Left ventricle myocardium superior (tissue), 1 donor: ENCODE data around the gene RING1. TPM values are rescaled to one million over a fixed set of nuclear protein-coding genes. Genes with fewer than 3 reads are reported as not detected.

ENCODE experiments used
- ATAC-seq: fragments of 200-7000 bp; cut with Tn5 transposase; one replicate; pipeline ENCODE4 v1.9.1; 2020; ENCODE audit warnings: mild to moderate bottlenecking, moderate library complexity
- DNase-seq: peaks from one replicate; pipeline ENCODE4 v3.0.0-alpha.2; 2020
- intact Hi-C: fragments of 100-400 bp; cut with micrococcal nuclease; formaldehyde crosslinking; loops from one replicate; pipeline ENCODE4 v1.11.0; 2022
- total RNA-seq: library from RNA; stranded (reverse); fragmentation: NEBNext Ultra II Directional; extraction: Animal tissue kit (Norgen Biotek cat#: 25700); gene quantifications from one replicate; pipeline ENCODE4 v1.2.1, GENCODE V29; 2021
- donor health status: DM: no; HTN: yes; CAD: no; lungs with severe emphysema.

Gene RING1
- total RNA-seq, 1 donor from 2014 or later, result 30.1 TPM

DNA sequence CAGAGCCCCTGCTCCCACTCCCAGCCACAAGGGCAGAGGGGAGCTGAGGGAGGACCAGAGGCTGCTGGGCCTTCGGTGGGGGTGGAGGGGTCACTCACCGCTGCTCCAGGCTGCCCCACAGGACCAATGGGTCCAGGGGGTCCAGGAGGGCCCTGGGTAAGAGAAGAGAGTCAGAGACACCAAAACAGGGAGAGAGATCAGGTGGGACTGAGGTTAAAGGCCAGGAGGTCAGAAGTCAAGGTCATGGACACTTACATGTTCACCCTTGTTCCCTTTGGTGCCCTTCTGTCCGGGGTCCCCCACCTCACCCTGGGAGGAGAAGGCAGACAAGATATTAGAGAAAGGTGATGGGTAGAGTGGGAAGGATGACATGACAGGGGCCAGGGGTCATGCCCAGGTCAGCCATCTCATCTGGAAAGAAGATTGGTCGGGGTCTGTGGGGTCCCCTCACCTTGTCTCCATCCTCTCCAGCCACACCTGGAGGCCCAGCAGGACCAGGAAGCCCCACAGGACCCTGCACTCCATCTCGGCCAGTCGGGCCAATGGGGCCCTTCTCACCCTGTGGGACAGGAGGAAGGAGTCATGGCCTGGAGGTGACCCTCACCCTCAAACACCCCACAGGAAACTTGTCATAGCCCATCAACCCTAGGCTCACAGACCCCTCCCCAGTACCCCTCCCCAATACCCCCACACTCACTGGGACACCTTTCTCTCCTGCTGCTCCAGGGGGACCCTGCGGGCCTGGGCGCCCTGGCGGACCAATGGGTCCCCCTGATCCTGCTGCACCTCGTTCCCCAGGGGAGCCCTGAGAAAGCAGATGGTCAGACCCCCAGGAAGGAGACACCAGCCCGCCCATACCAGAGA is 37.1 kb upstream of the RING1 start:
- ATAC-seq (no peak), DNase-seq (no peak)
- intact Hi-C loops, result no loop called here

DNA sequence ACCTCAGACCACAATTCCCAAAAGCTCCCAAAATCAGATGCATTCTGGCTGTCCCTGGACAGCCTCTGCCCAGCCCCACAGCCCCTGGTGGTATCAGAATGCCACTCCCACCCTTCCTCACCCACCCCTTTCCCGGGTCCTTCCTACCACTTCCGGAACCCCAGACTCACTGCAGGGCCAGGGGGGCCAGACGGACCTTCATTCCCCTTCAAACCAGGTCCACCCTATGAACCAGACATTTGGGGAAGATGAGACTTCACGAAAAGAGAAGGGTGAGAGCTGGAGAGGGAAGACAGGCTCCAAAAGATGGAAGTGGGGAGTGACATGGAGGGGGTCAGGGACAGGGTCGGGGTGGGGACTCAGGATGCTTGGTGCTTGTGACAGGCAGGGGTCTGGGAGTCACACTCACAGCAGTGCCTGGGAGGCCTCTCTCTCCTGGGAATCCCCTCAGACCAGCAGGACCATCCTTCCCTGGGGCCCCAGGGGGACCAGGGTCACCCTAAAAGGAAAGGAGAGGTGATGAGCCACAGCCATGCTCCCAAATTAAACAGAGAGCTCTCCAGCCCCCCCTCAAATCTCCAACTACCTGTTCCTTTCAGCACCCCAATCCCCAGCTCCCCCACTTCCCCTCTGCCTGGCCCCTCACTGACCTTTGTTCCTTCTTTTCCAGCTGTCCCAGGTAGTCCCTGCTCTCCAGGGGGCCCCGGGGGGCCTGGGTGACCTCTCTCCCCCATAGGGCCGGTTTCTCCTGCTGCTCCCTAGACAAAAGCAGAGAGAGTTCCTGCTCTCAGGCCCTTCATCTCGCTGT is 36.2 kb upstream of the RING1 start:
- no peak for ATAC-seq
- no peak for DNase-seq
- intact Hi-C loops, result no loop called here

DNA sequence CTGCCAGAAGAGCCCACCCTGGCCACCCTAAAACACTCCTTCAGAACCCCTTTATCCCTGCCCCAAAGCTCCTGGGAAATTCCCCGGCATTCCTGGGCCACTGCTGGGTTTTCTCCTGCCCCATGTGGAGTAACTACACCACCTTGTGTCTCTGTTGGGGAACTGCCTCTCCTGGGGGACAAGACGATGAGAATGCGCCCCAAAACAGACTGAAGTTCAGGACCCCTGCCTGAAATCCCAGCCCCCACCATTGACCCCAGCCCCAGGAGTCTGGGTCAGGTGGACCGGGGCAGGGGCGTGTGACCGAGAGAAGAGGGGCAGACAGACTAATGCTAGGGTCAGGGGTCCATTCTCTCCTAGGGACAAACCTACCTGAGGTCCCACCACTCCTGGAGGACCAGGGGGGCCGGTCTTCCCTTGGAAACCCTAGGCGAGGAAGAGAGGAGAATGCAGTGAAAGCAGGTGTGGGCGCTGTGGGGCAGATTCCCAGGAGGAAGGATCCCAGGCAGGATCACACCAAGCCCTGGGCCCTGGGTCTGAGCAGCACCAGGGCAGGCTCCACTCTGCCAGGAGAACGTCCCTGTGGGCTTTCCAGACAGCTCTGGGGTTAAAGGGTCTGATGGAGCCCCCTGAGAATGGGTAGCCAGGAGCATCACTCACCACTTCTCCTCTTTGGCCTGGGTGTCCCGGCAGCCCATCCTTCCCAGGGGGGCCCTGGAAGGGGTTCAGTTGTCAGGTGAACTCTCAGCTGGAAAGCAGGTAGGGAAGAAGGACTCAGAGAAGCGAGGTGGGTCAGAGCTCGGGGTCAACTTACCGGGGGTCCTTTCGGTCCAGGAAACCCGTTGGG is 35.4 kb upstream of the RING1 start:
- DNase-seq (no peak), ATAC-seq (peak; percentile 38)
- intact Hi-C loops, result no loop called here

DNA sequence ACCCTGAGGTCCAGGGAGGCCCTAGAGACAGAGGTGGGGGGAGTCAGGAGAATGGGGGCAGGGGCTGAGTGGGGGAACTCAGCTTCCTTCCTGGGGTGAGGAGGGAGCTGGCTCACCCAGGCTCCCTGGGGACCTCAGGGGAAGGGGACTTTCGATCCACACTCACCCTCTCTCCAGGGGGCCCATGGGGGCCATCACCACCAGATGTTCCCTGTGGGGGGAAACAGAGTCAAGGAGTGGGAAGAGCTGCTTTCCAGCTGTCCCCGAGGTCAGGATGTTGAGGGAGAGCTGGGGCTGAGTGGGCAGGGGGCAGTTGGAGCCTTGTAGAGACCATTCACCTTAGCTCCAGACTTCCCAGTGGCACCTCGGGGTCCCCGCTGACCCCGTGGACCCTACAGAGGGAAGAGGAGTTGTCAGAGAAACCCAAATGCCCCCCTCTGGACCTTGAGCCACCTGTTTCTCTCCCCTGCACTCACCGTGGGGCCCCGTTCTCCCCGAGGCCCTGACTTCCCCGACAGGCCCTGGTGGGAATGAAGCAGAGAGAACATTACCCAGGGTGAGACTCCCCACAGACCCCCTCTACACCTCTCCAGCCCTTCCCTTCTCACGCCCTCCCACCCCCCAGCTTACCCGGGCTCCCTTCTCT is 34.6 kb upstream of the RING1 start:
- ATAC-seq (no peak), DNase-seq (no peak)
- intact Hi-C loops, result no loop called here

DNA sequence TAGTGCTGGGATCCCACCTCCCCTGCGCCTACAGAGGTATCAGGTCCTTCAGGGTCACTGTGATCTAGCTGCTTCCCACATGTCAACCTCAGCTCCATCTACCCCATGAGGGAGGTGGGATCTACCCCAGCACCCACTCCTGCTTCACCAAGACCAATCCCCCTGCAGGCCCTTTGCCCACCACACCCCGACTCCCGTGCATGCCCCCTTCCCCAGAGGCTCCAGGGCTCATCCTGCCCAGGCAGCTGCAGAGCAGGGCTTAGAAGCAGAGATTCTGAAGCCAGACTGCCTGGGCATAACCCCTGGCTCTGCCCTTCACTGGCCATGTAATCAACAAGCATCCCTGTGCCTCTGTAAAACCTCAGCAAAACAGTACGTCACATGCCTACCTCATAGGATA is 33.5 kb upstream of the RING1 start:
- intact Hi-C loops, result no loop called here
- ATAC-seq (no peak), DNase-seq (no peak)

DNA sequence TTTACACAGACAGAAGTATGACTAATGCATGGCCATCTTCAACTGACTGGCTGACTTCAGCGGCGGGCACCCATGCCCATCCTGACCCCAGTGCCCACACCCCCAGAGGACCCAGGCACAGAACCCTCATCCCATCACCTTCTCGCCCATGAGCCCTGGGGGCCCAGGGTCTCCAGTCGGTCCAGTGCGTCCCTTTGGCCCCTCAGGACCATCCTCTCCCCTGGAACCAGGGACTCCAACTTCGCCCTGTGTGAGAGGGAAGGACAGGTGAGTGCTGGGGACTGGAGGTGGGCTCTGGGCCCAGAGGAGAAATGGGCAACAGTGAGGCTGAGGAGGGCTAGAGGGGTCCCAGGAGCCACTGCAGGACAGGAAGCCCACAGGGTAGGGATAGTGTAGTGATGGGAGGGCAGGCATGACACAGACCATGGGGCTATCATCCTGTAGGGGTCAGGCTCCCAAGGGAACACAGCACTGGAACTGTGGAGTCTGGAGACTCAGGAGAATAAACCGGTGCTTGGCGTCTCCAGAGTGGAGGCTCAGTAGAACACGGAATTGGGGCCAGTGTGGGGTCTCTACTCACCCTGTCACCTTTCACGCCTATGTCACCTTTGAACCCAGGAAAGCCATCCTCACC is 32.7 kb upstream of the RING1 start:
- intact Hi-C loops, result no loop called here

DNA sequence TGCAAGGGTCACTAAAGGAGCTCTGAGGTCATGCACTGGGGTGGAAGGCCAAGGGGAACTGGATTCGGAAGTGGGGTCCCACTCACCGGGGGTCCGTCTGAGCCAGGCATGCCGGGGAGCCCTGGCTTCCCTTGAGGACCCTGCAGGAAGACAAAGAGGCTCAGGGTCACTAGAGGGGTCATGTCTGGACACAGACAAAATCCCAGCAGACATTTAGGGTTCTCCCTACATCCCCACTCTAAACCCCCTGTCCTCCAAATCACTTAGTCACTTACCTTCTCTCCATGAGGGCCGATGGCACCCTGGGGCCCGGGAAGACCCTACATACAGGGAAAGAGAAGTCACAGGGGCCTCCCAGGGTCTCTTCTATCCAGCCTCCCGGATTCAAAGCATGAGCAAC is 31.4 kb upstream of the RING1 start:
- DNase-seq, result no peak
- intact Hi-C loops, result no loop called here
- no peak for ATAC-seq

More for the DNA sequence above, 32.7 kb upstream of the RING1 start:
- ATAC-seq (no peak), DNase-seq (no peak)

DNA sequence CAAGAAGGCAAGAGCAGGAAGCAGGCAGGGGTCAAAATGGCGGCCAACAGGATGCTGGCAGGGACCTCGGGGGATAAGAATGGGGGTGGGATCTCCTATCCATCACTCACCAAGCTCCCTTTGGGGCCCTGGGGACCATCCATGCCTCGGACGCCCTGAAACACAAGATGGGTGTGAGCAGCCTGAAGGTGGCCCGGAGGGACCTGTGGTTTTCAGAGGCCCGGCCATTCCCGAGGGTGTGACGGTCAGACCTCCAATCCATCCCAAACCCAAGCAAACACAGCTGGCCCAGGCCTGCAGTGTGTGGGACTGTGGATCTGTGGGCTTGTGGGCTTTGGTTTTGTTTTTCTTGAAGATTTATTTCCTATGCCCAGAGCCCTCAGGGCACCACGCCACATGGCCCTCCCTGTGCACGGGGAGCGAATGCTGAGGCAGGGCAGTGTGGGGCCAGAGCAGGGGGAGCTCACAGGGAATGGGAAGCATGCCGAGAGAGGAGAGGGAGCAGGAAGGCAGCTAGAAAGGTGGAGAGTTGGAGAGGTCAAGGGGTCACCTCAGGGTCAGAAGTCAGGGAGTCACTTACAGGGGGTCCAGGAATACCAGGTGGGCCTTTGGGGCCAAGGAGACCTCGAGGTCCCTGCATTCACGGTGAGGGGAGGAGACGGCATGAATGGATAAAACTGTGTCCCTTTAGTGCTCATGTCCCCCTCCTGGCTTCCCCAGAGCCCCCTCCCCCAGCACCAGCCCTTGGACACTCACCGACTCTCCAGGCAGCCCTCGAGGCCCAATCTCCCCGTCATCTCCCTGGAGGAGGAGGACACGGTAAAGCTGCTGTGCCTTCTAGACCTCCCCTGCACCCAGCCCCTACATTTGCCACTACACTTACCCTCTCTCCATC is 30.5 kb upstream of the RING1 start:
- intact Hi-C loops, result no loop called here
- DNase-seq (no peak), ATAC-seq (no peak)

DNA sequence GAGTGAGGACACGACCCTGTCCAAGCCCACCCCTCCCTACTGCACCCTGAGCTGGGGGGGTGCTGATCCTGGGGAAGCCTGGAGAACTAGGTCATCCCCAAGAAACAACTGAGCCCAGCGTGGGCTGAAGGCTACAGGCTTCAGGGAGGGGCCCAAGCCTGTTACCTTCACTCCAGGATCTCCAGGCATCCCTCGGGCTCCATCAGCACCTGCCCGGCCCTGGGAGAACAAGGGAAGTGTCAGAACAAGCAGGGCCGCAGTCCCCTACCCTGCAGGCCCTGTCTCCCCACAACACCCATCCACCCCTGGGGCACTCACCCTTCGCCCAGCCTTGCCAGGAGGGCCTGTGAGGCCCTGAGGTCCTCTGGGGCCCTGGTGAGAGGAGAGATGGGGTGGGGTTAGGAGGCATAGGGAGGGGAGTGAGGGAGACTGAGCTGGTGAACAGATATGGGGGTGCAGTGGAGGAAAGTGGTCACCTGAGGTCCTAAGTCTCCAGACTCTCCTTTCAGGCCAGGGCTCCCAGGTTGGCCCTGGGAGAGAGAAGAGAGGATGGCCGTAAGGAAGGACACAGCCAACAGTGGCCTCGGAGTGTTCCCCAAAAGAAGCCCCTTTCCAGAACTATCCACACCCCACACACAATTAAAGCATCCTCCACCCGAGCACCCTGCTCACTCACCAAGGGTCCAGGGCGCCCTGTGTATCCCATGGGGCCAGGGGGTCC is 29.4 kb upstream of the RING1 start:
- DNase-seq (no peak), ATAC-seq (no peak)
- intact Hi-C loops, result no loop called here

DNA sequence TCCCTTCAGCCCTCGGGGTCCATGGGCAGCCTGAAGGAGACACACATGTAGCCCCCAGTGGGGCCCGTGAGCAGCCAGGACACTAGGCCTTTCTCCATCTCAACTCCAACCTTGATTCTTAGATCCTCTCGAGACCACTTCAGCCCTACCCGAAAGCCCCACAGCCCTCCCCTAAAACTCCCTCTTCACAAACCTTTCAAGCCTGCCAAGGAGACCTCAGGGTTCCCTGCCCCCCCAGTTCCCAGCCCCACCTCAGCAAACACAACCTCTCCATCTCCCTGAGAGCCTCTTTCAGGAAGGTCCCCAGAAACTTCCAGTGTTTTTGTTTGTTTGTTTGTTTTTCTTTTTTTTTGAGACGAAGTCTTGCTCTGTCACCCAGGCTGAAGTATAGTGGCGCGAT is 27.2 kb upstream of the RING1 start:
- intact Hi-C loops, result no loop called here
- ATAC-seq (no peak), DNase-seq (no peak)

DNA sequence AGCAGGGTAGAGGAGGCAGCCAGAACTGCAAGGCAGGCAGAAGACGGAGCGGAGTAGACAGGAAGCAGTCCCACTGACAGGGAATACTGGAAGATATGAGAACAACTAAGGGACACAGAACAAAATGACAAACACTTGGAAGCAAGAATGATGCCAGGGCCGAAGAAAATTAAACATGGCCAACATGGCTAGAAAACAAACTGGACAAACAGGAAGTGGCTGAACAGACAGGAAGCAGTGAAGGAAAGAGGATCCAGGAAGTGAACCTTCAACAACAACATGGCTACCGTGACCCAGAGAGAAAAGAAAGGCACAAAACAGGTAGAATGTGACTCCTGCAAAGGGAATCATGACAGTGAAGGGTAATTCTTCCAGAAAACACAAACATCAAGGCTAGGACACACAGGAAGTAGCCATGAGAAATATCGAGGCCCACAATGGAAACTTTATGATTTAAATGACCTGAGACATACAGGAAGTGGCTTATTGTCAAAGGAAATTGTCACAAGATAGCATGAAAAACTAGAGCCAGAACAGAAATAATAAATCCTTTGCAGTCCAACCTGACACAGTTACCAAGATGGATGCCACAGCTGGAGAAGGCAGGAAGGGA is 25.1 kb upstream of the RING1 start:
- DNase-seq, result no peak
- no peak for ATAC-seq
- intact Hi-C loops, result no loop called here

DNA sequence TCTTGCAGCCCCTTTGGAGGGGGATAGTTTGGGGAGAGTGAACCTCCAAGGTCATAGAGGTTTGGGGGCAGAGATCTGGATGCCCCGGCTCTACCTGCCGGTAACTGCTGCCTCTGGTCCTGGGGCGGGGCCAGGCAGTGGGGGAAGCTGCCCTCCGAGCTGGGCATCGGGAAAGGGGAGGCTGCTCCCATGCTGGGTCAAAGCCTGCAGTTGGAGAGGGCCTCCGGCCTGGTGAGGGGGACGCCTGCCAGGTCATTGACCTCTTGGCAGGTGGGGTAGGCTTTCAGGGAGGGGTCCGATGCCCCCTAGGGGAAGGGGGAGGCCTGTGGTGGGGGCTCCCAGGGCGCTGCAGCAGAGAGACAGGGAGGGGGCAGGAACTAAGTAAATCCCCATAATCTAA is 23.1 kb upstream of the RING1 start:
- intact Hi-C loops, result no loop called here
- no peak for ATAC-seq
- DNase-seq, result no peak

DNA sequence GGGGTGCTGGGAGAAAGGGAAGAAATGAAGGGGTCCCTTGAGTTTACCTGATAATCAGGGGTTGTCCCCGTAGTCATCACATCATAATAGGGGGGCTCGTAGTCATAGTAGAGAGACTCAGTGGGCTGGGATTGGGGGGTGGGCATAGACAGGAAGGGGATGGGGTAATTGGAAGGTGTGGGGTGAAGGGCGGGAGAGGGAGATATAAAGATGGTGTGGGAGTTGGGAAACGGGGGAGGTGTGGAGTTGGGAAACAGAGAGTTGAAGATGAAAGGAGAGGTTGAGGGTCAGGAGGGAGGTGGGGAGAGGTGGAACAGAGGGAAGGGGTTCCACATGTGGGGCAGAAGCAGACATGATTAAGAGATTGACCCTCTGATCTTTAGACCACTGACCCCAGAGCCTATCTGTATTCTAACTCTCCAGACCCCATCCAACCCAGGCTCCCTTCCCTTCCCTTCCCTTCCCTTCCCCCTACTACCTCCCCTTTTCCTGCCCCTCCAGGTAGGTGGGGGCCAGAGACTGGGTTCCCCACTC is 22.6 kb upstream of the RING1 start:
- no peak for ATAC-seq
- intact Hi-C loops, result no loop called here
- DNase-seq, result no peak

DNA sequence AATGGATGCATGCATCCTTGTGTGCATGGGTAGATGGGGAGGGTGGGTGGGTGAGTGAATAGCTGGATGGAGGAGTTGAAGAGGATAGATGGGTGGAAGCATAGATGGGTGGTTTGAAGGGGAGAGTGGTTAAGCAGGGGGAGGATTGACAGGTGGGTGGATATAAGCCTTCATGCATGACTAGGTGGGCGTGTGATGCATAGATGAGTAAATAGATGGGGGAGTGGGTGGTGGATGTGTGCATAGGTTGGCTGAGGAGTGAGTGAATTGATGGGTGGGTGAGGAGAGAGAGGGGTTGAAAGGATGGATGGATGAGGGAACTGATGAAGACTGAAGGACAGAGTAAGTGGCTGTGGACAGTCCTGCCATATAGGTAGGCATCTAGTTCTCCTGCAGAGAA is 20.5 kb upstream of the RING1 start:
- intact Hi-C loops, result no loop called here
- DNase-seq, result no peak
- ATAC-seq, result no peak

DNA sequence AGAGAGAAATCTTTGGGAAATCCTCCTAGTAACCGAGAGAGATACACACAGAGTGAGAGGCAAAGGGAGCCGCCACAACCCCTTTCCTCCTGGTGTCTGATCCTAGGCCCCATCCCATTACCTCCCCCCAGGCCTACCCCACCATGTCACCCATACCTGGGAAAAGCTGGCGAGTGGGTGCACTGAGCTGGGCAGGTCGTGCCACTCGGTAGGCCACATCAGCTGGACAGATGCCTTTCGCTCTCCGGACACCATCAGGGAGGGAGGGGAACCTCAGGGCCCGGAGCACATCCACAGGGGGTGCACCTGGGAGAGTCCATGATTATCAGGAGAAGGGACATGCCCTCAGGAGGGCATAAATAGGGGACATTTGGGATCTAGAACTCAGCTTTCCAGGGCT is 19.1 kb upstream of the RING1 start:
- no peak for DNase-seq
- intact Hi-C loops, result no loop called here

DNA sequence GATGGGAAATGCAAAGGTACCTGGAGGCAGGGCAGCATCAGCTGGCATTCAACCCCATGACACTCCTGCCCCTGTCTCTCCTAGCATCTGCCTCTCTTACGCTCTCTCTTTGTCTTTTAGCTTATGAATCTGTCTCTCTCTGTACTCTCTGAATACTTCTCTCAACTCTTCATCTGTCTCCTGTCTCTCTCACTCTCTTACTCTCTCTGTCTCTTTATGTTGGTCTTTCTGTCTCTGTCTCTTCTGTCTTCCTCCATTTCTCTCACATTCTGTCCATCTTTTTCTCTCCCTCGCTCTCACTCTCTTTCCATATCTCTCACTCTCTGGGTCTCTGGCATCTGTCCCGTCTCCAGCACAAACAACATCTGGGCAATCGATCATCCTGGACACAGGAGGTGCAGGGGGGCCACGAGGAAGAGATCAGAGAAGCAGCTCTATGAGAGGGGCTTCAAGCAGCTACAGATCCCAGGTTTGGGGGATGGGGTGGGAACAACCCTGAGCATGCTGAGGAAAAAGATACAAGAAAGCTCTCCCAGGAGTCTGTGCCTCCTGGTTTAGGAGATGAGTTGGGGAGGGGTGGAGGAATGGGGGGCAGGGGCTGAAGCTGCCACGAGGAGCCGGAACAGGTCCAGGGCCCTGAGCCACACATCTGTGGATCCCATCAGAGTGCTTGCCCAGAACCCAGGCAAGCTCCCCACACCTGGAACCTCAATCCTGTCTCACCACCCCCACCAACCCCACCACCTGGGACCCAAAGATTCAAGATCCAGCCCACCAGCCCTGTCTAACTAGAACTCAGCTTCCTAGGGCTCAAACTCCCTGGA is 18.5 kb upstream of the RING1 start:
- intact Hi-C loops, result no loop called here
- DNase-seq (no peak), ATAC-seq (no peak)

More for the DNA sequence above, 19.1 kb upstream of the RING1 start:
- ATAC-seq, result no peak
